Parathyroid adenoma (tissue), 2 donors: ENCODE data around the gene ITGA2B.

Experiments used
- H2AFZ ChIP-seq: fragments of 300-600 bp; sonication (generic); one replicate; pipeline ENCODE4 v1.7.0; 2017; ENCODE audit warnings: antibody characterized with exemption, mild to moderate bottlenecking
- H3K27ac ChIP-seq: fragments of 300-600 bp; sonication (generic); one replicate; pipeline ENCODE4 v1.7.0; 2017
- H3K27me3 ChIP-seq: fragments of 300-600 bp; sonication (generic); one replicate; pipeline ENCODE4 v1.7.0; 2017; ENCODE audit warnings: low read length; ENCODE audit not compliant: control insufficient read depth, insufficient read depth
- H3K36me3 ChIP-seq: fragments of 300-600 bp; sonication (generic); one replicate; pipeline ENCODE4 v1.7.0; 2017; ENCODE audit warnings: low read length; ENCODE audit not compliant: control insufficient read depth, insufficient read depth
- H3K4me1 ChIP-seq: fragments of 300-600 bp; sonication (generic); one replicate; pipeline ENCODE4 v1.7.0; 2017; ENCODE audit warnings: control low read depth
- H3K4me2 ChIP-seq: fragments of 300-600 bp; sonication (generic); one replicate; pipeline ENCODE4 v1.7.0; 2017; ENCODE audit warnings: low read length
- H3K4me3 ChIP-seq: fragments of 300-600 bp; sonication (generic); one replicate; pipeline ENCODE4 v1.7.0; 2017; ENCODE audit warnings: low read depth, low read length
- H3K79me2 ChIP-seq: fragments of 300-600 bp; sonication (generic); one replicate; pipeline ENCODE4 v1.7.0; 2017; ENCODE audit warnings: control low read depth
- H3K9ac ChIP-seq: fragments of 300-600 bp; sonication (generic); one replicate; pipeline ENCODE4 v1.7.0; 2017; ENCODE audit warnings: mild to moderate bottlenecking
- H3K9me3 ChIP-seq: fragments of 300-600 bp; sonication (generic); one replicate; pipeline ENCODE4 v1.7.0; 2017; ENCODE audit warnings: low read length; ENCODE audit not compliant: control insufficient read depth
- CTCF ChIP-seq: fragments of 300-600 bp; sonication (generic); IDR thresholded peaks from one replicate; pipeline ENCODE4 v1.7.0; 2017; ENCODE audit warnings: antibody characterized with exemption, mild to moderate bottlenecking
- donor health status: primary hyperparathyroidism.

Gene ITGA2B

GRCh38 chr17:44361292-44362260, 27.9 kb downstream of the ITGA2B start:
- Histone ChIP-seq H3K36me3 (no peaks in the 10 kb centered on the region), H2AFZ (peak overlapping the region; percentile 29), H3K9me3 (no peaks in the 10 kb centered on the region), H3K4me1 (peaks cover 39% of the 10 kb centered on the region), H3K27me3 (no peaks in the 10 kb centered on the region), H3K79me2 (peaks cover 9% of the 10 kb centered on the region), H3K4me2 (peak overlapping the region; percentile 68), H3K4me3 (peak overlapping the region; percentile 44), H3K9ac (no peak overlapping the region), H3K27ac (peak overlapping the region; percentile 93)
- TF ChIP-seq CTCF, result no peak

GRCh38 chr17:44360826-44361225, 28.6 kb downstream of the ITGA2B start:
- peak overlapping the region; percentile 29 for H2AFZ ChIP-seq
- H3K79me2 ChIP-seq, result peaks cover 9% of the 10 kb centered on the region
- H3K9me3 ChIP-seq, result no peaks in the 10 kb centered on the region
- no peak overlapping the region for H3K9ac ChIP-seq
- TF ChIP-seq CTCF, result no peak
- H3K27me3 ChIP-seq, result no peaks in the 10 kb centered on the region
- no peaks in the 10 kb centered on the region for H3K36me3 ChIP-seq
- H3K27ac ChIP-seq, result peak overlapping the region; percentile 93
- H3K4me2 ChIP-seq, result peak overlapping the region; percentile 47
- peaks cover 39% of the 10 kb centered on the region for H3K4me1 ChIP-seq
- peak overlapping the region; percentile 44 for H3K4me3 ChIP-seq

- TF ChIP-seq CTCF, result no peak
- H3K4me2 ChIP-seq, result peak overlapping the region; percentile 47
- no peak overlapping the region for H2AFZ ChIP-seq
- no peaks in the 10 kb centered on the region for H3K36me3 ChIP-seq
- H3K4me1 ChIP-seq, result peaks cover 38% of the 10 kb centered on the region
- no peaks in the 10 kb centered on the region for H3K9me3 ChIP-seq
- peaks cover 9% of the 10 kb centered on the region for H3K79me2 ChIP-seq
- H3K27me3 ChIP-seq, result no peaks in the 10 kb centered on the region
- peak overlapping the region; percentile 44 for H3K4me3 ChIP-seq
- H3K27ac ChIP-seq, result peak overlapping the region; percentile 93
- H3K9ac ChIP-seq, result no peak overlapping the region
Measured at GRCh38 chr17:44360144-44360533, 29.3 kb downstream of the ITGA2B start.

GRCh38 chr17:44359458-44360143, 29.8 kb downstream of the ITGA2B start:
- no peaks in the 10 kb centered on the region for H3K27me3 ChIP-seq
- H3K4me1 ChIP-seq, result peaks cover 38% of the 10 kb centered on the region
- no peaks in the 10 kb centered on the region for H3K9me3 ChIP-seq
- H3K4me2 ChIP-seq, result peak overlapping the region; percentile 13
- H3K36me3 ChIP-seq, result no peaks in the 10 kb centered on the region
- H3K4me3 ChIP-seq, result no peak overlapping the region
- peak overlapping the region; percentile 93 for H3K27ac ChIP-seq
- no peak overlapping the region for H3K9ac ChIP-seq
- H2AFZ ChIP-seq, result no peak overlapping the region
- TF ChIP-seq CTCF, result no peak
- peaks cover 9% of the 10 kb centered on the region for H3K79me2 ChIP-seq
